Neuron (in vitro differentiated cells): ENCODE results near the gene FGD5.

Experiments used
- H2AFZ ChIP-seq: one replicate; pipeline ENCODE4 v1.6.1; 2013; ENCODE audit warnings: low read depth, mild to moderate bottlenecking, inconsistent platforms, low read length, moderate library complexity
- H3K27me3 ChIP-seq: one replicate; pipeline ENCODE4 v1.6.1; 2013; ENCODE audit warnings: low read length; ENCODE audit not compliant: insufficient read depth
- H3K36me3 ChIP-seq: one replicate; pipeline ENCODE4 v1.6.1; 2013; ENCODE audit warnings: low read length; ENCODE audit not compliant: insufficient read depth
- H3K4me1 ChIP-seq: one replicate; pipeline ENCODE4 v1.6.1; 2013; ENCODE audit warnings: low read length; ENCODE audit not compliant: insufficient read depth
- H3K4me3 ChIP-seq: 2 replicates; pipeline ENCODE4 v1.5.1; 2013; ENCODE audit warnings: mild to moderate bottlenecking, low read length, moderate library complexity
- H3K9me3 ChIP-seq: one replicate; pipeline ENCODE4 v1.6.1; 2013; ENCODE audit warnings: low read length

FGD5 gene

DNA sequence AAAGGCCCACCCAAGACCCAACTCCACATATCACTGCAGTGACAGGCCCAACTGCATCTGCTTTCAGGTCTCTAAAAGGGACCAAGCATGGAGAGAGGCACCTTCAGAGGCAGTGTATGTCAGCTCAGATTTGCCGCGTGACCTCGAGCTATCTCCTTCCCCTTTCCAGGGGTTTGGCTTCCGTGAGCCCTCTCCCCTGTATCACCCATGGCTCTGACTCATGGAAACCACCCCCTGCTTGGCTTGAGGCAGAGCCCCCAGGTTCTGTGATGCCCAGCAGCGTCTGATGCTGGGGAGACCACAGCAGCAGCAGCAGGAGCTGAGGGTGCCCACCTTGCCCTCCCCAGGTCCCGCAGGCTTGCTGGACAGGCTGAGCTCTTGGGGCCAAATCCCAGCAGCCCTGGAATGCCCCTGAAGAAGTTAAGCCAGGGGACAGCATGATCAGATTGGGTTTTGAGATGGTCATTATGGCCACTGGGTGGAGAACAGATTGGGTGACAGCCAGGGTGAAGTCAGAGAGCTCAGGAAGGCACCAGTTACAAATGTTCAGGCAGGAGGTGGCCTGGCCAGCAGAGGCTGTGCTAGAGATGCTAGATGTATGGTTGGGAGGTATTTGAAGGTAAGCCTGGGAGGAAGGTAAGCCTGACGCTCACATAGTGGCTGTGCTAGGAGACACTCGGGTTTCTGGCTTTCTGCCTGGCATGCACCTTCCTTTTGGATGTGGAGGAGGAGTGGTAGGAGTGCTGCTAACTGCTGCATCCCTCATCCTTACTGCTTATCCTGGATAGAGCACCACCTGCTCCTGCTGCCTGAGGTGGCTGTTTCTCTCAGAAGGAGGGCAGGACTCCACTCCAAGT is 42.9 kb downstream of the FGD5 start:
- H3K27me3 ChIP-seq = peaks cover 20% of the 10 kb centered on the region
- H3K4me3 ChIP-seq = no peak overlapping the region
- no peaks in the 10 kb centered on the region for H3K4me1 ChIP-seq
- H2AFZ ChIP-seq = no peak overlapping the region
- no peaks in the 10 kb centered on the region for H3K36me3 ChIP-seq
- no peaks in the 10 kb centered on the region for H3K9me3 ChIP-seq

DNA sequence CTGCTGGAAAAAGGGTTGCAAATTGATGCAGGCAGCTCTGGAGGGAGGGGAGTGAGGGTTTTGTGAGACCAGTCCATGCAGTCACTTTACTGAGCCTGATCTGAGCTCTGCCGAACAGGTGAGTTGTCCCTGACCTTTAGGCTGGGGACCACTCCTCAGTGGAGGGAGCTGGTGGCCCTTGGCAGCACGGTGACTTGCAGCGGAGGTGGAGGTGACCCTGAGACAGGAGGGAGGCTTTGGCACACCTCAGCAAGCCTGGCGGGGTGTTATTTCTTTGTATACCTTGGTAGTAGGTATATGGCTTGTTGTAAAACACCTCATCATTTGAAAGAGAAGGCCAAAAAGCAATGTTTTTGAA is 43.5 kb downstream of the FGD5 start:
- Histone ChIP-seq H3K27me3 (peaks cover 20% of the 10 kb centered on the region), H3K36me3 (no peaks in the 10 kb centered on the region), H3K4me1 (no peaks in the 10 kb centered on the region), H2AFZ (no peak overlapping the region), H3K4me3 (no peak overlapping the region), H3K9me3 (no peaks in the 10 kb centered on the region)

DNA sequence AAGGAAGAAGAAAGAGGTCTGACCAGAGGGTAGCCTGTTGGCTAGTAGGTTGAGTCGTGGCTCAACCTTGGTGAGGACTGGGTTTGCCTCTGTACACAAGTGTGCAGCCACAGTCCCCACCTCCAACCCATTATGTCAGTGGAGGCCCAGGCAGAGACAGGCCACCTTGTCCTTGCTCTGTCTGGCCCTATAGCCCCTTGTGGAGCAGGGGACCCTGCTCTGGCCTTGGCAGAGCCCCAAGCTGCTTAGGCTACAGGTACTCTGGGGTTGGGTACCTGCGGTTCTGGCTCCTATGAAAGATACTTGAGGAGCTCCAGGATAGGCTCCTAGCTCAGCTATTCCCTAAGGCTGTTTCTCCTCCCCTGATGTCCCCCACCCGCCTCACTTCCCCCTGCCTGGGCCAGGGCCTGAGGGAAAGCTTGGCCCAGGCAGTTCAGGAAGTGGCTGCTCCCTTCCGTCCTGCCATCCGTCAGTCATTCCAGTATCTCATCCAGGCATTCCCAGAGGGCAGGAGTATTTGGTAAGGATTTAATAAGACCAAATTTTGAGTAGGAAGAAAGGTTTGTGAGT is 44.0 kb downstream of the FGD5 start:
- Histone ChIP-seq H2AFZ (no peak overlapping the region), H3K9me3 (no peaks in the 10 kb centered on the region), H3K4me3 (no peak overlapping the region), H3K27me3 (peaks cover 20% of the 10 kb centered on the region), H3K4me1 (no peaks in the 10 kb centered on the region), H3K36me3 (no peaks in the 10 kb centered on the region)

DNA sequence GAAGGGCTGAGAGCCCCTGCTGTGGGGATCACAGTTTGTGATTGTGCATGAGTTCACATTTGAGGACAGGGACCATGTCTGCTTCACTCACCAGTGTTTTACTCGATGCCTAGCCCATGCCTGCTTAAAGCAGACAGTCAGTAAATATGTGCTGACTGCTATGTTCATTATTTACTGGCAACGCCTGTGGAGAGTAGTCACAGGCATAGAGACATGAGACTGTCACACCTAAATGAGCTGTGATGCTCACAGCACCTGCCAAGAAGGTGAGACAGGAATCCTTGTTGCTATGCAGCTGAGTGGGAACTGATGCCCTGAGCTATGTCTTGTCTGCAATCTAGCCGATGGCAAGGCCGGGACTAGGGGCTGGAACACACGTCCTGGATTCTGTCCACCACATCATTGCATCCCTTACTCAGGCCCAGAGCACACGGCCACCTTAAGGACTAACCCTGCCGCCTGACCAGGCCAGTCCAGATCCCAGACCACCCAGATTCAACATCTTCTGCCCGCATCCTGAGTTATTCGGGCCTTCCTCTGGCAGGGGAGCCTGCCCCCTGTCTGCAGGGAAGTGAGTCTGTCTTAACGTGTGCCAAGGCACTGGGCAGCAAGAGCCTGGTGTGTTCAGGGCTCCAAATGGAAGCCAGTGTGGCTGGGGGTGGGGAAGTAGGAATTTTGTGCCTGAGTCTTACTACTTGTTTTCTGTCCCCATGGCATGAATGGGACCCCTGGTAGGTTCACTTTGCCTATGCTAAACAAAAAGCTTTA is 44.8 kb downstream of the FGD5 start:
- Histone ChIP-seq H3K27me3 (peaks cover 20% of the 10 kb centered on the region), H3K9me3 (no peaks in the 10 kb centered on the region), H3K4me3 (no peak overlapping the region), H3K4me1 (no peaks in the 10 kb centered on the region), H3K36me3 (no peaks in the 10 kb centered on the region), H2AFZ (no peak overlapping the region)

DNA sequence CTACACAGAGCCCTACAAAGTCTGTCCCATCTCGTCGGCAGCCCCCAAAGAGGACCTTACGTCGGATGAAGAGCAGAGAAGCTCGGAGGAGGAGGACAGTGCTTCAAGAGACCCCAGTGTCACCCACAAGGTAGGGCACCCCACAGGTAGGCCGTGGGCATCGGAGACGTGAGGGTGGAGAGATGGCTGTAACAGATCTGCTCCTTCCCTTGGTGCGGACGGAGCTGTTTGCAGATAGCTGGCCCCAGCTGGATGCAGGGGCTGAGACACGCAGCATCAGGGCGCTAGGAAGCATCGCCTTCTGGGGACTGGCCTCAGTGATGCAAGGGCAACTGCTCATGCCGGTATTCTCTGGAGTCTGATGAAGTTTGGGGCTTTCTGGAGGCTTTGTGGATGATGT is 45.4 kb downstream of the FGD5 start:
- Histone ChIP-seq H2AFZ (no peak overlapping the region), H3K9me3 (no peaks in the 10 kb centered on the region), H3K4me1 (no peaks in the 10 kb centered on the region), H3K27me3 (peaks cover 20% of the 10 kb centered on the region), H3K36me3 (no peaks in the 10 kb centered on the region), H3K4me3 (no peak overlapping the region)

DNA sequence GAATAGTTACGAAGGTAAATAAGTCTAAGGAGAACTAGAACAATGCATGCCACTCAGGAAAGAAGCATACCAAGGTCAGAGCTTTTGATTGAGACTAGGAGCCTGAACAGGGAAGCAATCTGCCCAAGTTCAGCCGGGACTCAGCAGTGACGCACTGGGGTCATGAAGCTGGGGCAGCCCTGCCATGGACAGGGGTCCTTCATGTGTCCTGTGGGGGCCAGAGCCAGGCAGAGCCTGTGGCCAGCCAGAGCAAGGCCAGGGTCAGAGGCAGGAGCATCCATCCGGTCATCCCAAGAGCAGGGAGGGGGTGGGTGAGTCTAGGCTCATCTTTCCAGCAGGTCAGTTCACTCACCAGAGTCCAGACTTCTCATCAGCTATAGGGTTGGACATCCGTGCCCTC is 47.9 kb downstream of the FGD5 start:
- Histone ChIP-seq H3K27me3 (peaks cover 23% of the 10 kb centered on the region), H3K36me3 (no peaks in the 10 kb centered on the region), H2AFZ (no peak overlapping the region), H3K4me1 (no peaks in the 10 kb centered on the region), H3K9me3 (no peaks in the 10 kb centered on the region), H3K4me3 (no peak overlapping the region)

DNA sequence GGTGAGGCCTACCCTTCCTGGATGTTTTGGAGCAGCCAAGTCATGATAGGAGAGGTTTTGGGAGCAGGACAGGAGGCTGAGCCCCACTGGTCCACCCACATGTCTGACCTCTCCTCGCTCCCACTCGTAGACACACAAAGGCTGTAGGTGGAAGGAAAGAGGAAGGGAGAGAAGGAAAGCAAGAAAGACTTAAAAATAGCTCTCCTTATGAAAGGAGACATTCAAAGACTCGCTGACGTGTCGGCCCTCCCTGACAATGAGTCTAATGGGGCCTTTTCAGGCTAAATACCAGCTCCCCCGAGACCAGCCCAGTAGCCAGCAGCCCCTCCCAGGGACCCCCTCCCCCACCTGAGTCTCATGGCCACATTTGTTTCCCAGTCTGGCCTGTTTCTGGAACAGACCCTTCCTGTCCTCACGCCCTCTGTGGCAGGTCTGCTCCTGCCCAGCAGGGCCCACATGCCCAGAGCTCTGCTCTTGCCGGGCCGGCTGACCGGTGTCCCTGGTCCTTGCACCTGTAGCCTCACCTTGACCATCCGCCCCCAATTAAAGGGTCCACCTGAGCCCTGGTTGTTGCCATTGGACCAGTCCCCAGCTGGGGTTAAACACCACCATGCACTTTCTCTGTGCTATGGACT is 49.3 kb downstream of the FGD5 start:
- no peaks in the 10 kb centered on the region for H3K36me3 ChIP-seq
- H2AFZ ChIP-seq = no peak overlapping the region
- H3K4me1 ChIP-seq = no peaks in the 10 kb centered on the region
- peaks cover 20% of the 10 kb centered on the region for H3K27me3 ChIP-seq
- H3K4me3 ChIP-seq = no peak overlapping the region
- no peaks in the 10 kb centered on the region for H3K9me3 ChIP-seq

DNA sequence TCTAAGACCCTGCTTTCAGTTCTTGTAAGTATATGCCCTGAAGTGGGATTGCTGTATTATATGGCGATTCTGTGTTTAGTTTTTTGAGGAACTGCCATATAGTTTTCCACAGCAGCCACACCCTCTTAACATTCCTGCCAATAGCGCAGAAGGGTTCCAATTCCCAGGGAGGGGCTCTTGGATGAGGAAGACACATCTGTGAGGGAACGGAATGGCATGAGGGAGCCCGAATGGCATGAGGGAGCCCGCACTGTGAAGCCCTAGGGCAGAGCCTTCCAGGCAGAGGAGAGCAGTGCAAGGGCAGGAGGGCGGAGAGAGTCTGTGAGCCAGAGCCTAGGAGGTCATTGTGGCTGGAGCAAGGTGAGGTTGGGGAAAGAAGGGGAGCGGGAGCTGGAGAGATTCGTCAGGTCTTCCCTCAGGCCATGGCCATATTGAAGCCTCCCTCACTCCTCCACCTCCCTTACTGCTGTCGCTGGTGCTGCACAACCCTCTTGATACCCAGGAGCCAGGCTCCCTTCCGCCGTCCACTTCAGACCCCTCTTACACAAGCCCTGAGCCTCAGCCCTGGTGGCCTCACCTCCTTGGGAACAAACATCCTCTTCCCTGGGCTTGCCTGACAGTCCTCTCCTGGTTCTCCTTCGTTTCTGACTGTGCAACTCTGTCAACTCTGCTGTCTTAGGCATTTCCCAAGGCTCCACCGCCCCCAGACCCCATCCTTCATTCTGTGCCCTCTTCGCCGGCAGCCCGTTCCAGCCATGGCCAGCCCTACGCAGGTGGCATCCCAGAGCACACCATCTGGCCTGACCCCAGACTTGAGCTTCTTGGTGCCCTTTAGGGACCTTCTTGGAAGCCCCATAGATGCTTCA is 51.4 kb downstream of the FGD5 start:
- Histone ChIP-seq H3K4me1 (no peaks in the 10 kb centered on the region), H3K27me3 (peaks cover 11% of the 10 kb centered on the region), H3K4me3 (no peak overlapping the region), H3K9me3 (no peaks in the 10 kb centered on the region), H2AFZ (no peak overlapping the region), H3K36me3 (no peaks in the 10 kb centered on the region)

DNA sequence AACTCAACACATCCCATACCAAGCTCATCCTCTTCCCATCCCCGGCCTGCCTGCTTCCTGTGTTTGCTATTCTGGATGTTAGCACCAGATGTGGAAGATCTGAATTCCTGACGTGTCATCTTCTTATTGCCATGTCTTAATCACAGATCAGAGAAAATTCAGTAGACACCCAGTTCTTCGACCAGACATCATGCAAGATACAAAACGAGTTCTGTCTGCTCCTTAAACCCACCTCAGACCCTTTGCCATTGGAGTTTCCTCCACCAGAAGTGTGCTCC is 52.0 kb downstream of the FGD5 start:
- Histone ChIP-seq H3K36me3 (no peaks in the 10 kb centered on the region), H3K4me1 (no peaks in the 10 kb centered on the region), H3K9me3 (no peaks in the 10 kb centered on the region), H2AFZ (no peak overlapping the region), H3K27me3 (peaks cover 11% of the 10 kb centered on the region), H3K4me3 (no peak overlapping the region)

DNA sequence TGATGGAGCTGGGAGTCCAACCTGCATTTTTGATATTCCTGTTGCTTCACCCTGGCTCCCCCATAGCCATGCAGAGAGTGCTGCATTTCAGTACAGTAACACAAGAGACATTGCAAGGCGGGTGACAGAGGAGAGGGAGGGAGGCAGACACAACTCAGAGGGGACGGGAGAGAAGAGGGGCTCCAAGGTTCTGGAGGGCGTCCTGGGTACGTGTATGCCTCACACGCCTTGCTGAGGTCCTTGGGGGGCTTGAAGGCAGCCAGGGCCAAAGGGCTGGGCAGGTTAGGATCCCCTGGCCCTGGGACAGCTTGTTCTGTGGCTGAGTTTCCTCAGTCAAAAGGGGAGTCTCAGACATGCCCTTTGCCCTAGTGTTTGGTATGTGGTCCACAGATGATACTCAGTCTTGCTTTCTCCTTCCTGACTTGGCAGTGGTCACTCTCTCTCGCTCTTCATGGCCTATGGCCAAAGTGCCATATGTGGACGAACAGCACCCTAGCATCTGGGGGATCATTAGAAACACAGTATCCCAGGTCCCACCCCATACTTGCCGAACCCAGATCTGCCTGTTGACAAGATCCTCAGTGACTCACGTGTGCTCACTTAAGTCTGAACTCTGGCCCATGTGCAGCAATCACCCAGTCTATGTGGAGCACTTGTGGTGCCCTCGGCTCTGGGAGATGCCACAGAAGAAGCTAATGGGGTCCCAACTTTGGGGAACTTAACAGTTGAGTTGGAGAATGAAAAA is 52.9 kb downstream of the FGD5 start:
- Histone ChIP-seq H3K27me3 (peaks cover 11% of the 10 kb centered on the region), H2AFZ (no peak overlapping the region), H3K4me3 (no peak overlapping the region), H3K36me3 (no peaks in the 10 kb centered on the region), H3K9me3 (no peaks in the 10 kb centered on the region), H3K4me1 (no peaks in the 10 kb centered on the region)

DNA sequence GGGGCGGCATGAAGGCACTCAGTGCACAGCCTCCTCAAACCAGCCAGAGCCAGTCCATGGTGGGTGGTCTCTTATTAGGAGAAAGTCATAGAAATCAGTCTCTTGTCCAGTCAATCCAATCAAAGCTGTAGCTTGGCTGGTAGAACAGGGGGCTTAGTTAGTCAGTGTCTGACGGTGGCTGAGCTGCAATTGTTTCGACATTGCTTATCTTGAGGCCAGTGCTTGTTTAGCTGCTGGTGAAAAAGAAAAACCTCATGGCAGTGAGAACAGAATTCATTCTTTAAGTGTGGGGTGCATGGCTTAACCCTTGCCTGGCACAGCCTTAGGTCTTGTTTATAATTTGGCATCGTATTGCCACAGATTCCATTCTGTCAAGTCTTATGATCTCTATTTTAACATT is 53.9 kb downstream of the FGD5 start:
- Histone ChIP-seq H3K4me1 (no peaks in the 10 kb centered on the region), H2AFZ (no peak overlapping the region), H3K36me3 (no peaks in the 10 kb centered on the region), H3K9me3 (no peaks in the 10 kb centered on the region), H3K4me3 (no peak overlapping the region), H3K27me3 (peaks cover 11% of the 10 kb centered on the region)

DNA sequence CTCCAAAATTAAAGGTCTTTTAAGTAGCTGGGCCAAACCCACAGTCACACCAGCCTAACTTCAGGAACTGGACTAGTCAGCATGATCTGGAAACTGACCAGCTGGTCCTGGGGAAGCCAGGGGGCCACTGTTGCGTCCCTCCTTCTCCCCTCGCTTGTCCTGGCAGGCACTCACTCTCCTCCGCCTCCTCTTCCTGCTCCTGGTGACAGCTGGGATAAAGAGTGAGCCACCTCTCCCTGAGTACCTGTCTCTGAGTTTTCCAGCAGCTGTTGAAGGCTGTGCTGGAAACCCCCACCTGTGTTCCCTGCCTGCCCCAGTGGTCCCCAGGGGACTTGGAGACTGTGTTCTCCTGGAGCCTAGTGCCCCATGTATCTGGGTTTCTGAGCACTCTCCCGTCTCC is 56.0 kb downstream of the FGD5 start:
- H3K9me3 ChIP-seq = no peaks in the 10 kb centered on the region
- no peak overlapping the region for H2AFZ ChIP-seq
- H3K36me3 ChIP-seq = no peaks in the 10 kb centered on the region
- no peak overlapping the region for H3K4me3 ChIP-seq
- peaks cover 17% of the 10 kb centered on the region for H3K27me3 ChIP-seq
- H3K4me1 ChIP-seq = no peaks in the 10 kb centered on the region
